ENCODE data around the gene SH3RF2.
"Not testable (repeated sequence)": the region's sequence is repeated elsewhere in the genome, so short reads cannot be mapped to it uniquely, and the experiment has no call there.

SH3RF2 gene

GRCh38 chr5:146098047-146098446 is 161.7 kb downstream of the SH3RF2 start:
- no peak for DNase-seq

GRCh38 chr5:146101646-146102045 is 165.3 kb downstream of the SH3RF2 start:
- DNase-seq: no peak

- DNase-seq: no peak
These were observed 167.2 kb downstream of the SH3RF2 start for GRCh38 chr5:146103594-146103993.

- DNase-seq: no peak
These were observed 169.1 kb downstream of the SH3RF2 start, which contains the start of gene PLAC8L1 for GRCh38 chr5:146105477-146105876. Gene PLAC8L1 (minus strand): TSS chr5:146105577. CDS start chr5:146104311, 1,266 bp downstream.

- DNase-seq: no peak
These were observed 171.5 kb downstream of the SH3RF2 start for GRCh38 chr5:146107901-146108300.

GRCh38 chr5:146108870-146109269 is 172.5 kb downstream of the SH3RF2 start:
- DNase-seq: not testable (repeated sequence)

- no peak for DNase-seq
These were observed 173.0 kb downstream of the SH3RF2 start for GRCh38 chr5:146109379-146109778.

- no peak for DNase-seq
These were observed 175.0 kb downstream of the SH3RF2 start for GRCh38 chr5:146111409-146111808.

- DNase-seq: no peak
These were observed 176.1 kb downstream of the SH3RF2 start for GRCh38 chr5:146112476-146112875.
